Smooth muscle cell (in vitro differentiated cells): ENCODE measurements around the gene IL7R. TPM values are rescaled to one million over a fixed set of nuclear protein-coding genes. Genes with fewer than 3 reads are reported as not detected.

Source experiments
- DNase-seq: peaks from one replicate; lab custom pipeline; 2025; ENCODE audit not compliant: unreplicated experiment; lab: John Stamatoyannopoulos, UW
- H2AFZ ChIP-seq: fragments of 200-600 bp; sonication (generic); 2 replicates; pipeline ENCODE4 v1.6.0; 2016; ENCODE audit warnings: antibody characterized with exemption, low read depth, mild to moderate bottlenecking
- H3F3A ChIP-seq: fragments of 200-600 bp; sonication (generic); 2 replicates; pipeline ENCODE4 v1.6.0; 2017; ENCODE audit warnings: antibody characterized with exemption, low read depth
- H3K27ac ChIP-seq: fragments of 200-600 bp; sonication (generic); 2 replicates; pipeline ENCODE4 v1.5.1; 2016; ENCODE audit warnings: low read depth, mild to moderate bottlenecking
- H3K27me3 ChIP-seq: fragments of 200-600 bp; sonication (generic); 2 replicates; pipeline ENCODE4 v1.6.1; 2016; ENCODE audit warnings: low read depth, mild to moderate bottlenecking
- H3K36me3 ChIP-seq: fragments of 200-600 bp; sonication (generic); 2 replicates; pipeline ENCODE4 v1.5.1; 2016; ENCODE audit warnings: low read depth
- H3K4me1 ChIP-seq: fragments of 200-600 bp; sonication (generic); 2 replicates; pipeline ENCODE4 v1.5.1; 2016; ENCODE audit warnings: low read depth
- H3K4me2 ChIP-seq: fragments of 200-600 bp; sonication (generic); 2 replicates; pipeline ENCODE4 v1.6.0; 2016; ENCODE audit warnings: mild to moderate bottlenecking
- H3K4me3 ChIP-seq: fragments of 200-600 bp; sonication (generic); 2 replicates; pipeline ENCODE4 v1.5.1; 2016; ENCODE audit warnings: mild to moderate bottlenecking
- H3K79me2 ChIP-seq: fragments of 200-600 bp; sonication (generic); 2 replicates; pipeline ENCODE4 v1.6.0; 2016; ENCODE audit warnings: low read depth, mild to moderate bottlenecking
- H3K9ac ChIP-seq: fragments of 200-600 bp; sonication (generic); 2 replicates; pipeline ENCODE4 v1.6.0; 2016; ENCODE audit warnings: low read depth
- H3K9me3 ChIP-seq: fragments of 200-600 bp; sonication (generic); replicated peaks from 2 replicates; pipeline ENCODE4 v1.5.1; 2016; ENCODE audit warnings: low read depth
- H4K20me1 ChIP-seq: fragments of 200-600 bp; sonication (generic); 2 replicates; pipeline ENCODE4 v1.6.0; 2016; ENCODE audit warnings: low read depth
- WGBS: methylation state at CpG from one replicate; pipeline ENCODE4 v1.1.7; 2016; ENCODE audit warnings: low lambda C conversion rate; 5-methylcytosine and 5-hydroxymethylcytosine counted together
- polyA plus RNA-seq: library from polyadenylated mRNA; unstranded; fragments of >200 nt; fragmentation: Nextera tagmentation; extraction: Ambion mirVana; gene quantifications from 2 replicates; pipeline ENCODE4 v1.2.1, GENCODE V29; 2016
- total RNA-seq: library from RNA; depleted of rRNA; stranded (reverse); fragments of >200 nt; gene quantifications from 2 replicates; pipeline ENCODE4 v1.2.3, GENCODE V29; 2014
- TF ChIP-seq, protein P1 (sequence below): fragments of 200-600 bp; sonication (generic); IDR thresholded peaks from 2 replicates; pipeline ENCODE4 v1.5.1; 2017; ENCODE audit warnings: borderline replicate concordance, mild to moderate bottlenecking, antibody characterized with exemption; ENCODE audit not compliant: insufficient read depth, poor library complexity, severe bottlenecking

The IL7R gene
- total and polyA plus RNA-seq, 2 experiments from 2014 or later, result 4.4 to 15.9 TPM

DNA sequence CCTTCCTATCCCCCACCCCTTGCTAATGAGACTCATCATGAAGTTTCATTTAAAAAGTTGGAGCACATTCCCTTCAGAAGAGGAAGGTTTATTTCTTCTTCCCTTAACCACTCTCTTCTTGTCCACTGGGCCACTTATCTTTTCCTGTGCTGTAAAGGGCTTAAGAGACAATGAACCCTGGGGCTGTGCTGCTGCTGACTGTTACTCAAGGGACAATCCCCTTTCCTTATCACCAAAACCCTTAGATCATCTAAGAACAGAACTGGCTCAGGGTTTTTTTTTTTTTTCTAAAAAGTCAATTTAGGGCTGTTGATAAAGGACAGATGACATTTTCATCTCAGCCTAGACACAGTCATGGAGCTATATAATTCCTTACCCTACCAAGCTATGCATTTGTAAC is 52.1 kb downstream of the IL7R start:
- Histone ChIP-seq H3K4me3 (no peak overlapping the region), H3K4me2 (no peak overlapping the region), H3K4me1 (no peaks in the 10 kb centered on the region), H3K79me2 (no peaks in the 10 kb centered on the region), H3K27ac (no peak overlapping the region), H3K9me3 (no peaks in the 10 kb centered on the region), H3K27me3 (no peaks in the 10 kb centered on the region), H4K20me1 (no peaks in the 10 kb centered on the region), H3K36me3 (no peaks in the 10 kb centered on the region), H2AFZ (peak overlapping the region; percentile 34), H3F3A (no peaks in the 10 kb centered on the region), H3K9ac (no peak overlapping the region)
- TF ChIP-seq, protein P1, sequence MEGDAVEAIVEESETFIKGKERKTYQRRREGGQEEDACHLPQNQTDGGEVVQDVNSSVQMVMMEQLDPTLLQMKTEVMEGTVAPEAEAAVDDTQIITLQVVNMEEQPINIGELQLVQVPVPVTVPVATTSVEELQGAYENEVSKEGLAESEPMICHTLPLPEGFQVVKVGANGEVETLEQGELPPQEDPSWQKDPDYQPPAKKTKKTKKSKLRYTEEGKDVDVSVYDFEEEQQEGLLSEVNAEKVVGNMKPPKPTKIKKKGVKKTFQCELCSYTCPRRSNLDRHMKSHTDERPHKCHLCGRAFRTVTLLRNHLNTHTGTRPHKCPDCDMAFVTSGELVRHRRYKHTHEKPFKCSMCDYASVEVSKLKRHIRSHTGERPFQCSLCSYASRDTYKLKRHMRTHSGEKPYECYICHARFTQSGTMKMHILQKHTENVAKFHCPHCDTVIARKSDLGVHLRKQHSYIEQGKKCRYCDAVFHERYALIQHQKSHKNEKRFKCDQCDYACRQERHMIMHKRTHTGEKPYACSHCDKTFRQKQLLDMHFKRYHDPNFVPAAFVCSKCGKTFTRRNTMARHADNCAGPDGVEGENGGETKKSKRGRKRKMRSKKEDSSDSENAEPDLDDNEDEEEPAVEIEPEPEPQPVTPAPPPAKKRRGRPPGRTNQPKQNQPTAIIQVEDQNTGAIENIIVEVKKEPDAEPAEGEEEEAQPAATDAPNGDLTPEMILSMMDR, result no peak
- no peak for DNase-seq

DNA sequence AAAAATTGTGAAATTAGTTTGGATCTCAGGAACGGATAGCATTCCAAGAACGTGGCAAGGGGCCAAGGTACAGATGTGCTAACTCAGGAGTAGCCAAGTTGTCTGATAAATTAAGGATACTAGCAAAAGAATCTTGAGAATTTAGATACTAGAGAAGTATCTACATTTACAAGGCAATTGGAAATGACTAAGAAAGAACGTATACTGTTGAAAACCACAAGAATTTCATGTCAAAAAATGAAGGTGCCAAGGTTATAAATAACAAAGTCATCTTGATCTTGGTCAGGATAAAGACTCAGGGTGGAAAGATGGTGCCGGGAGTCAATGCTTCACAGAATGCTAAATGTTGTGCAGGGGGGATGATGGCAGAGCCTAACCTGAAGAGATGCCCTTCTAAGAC is 62.5 kb downstream of the IL7R start:
- Histone ChIP-seq H3K9me3 (no peaks in the 10 kb centered on the region), H3K4me2 (no peak overlapping the region), H3K36me3 (no peaks in the 10 kb centered on the region), H3K4me3 (no peak overlapping the region), H2AFZ (no peak overlapping the region), H3K79me2 (no peaks in the 10 kb centered on the region), H4K20me1 (no peaks in the 10 kb centered on the region), H3F3A (no peaks in the 10 kb centered on the region), H3K4me1 (no peaks in the 10 kb centered on the region), H3K27ac (no peak overlapping the region), H3K27me3 (no peaks in the 10 kb centered on the region), H3K9ac (no peak overlapping the region)
- WGBS, result 55% methylated on average over 4 of the region's 4 CpGs
- TF ChIP-seq, protein P1, result no peak
- DNase-seq, result no peak

DNA sequence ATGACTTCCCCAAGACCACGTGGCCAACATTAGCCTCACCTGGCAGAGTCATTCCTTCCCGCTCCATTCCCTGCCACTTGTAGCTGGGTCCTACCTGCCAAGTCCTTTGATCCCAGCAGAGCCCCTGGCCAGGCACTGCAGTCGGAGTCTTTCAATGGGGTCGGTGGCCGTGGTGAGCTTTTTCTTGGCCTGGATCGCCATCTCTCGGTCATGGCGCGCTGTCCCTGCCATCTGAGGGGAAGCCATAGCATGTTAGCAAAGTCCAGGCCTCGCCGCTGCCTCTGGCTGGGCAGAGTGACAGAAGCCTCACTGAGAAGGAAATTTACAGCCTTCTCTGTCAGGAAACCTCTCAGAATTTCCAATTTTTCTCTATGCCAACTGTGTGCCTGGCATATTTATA is 64.2 kb downstream of the IL7R start:
- H3K9me3 ChIP-seq, result no peaks in the 10 kb centered on the region
- DNase-seq, result no peak
- H3K27me3 ChIP-seq, result no peaks in the 10 kb centered on the region
- H3K79me2 ChIP-seq, result no peaks in the 10 kb centered on the region
- WGBS, result 71% methylated on average over 11 of the region's 11 CpGs
- H3F3A ChIP-seq, result no peaks in the 10 kb centered on the region
- no peaks in the 10 kb centered on the region for H3K4me1 ChIP-seq
- H3K9ac ChIP-seq, result no peak overlapping the region
- H3K36me3 ChIP-seq, result no peaks in the 10 kb centered on the region
- TF ChIP-seq, protein P1, result peak; percentile 32
- H3K4me2 ChIP-seq, result no peak overlapping the region
- no peak overlapping the region for H3K27ac ChIP-seq
- no peak overlapping the region for H3K4me3 ChIP-seq
- no peaks in the 10 kb centered on the region for H4K20me1 ChIP-seq
- H2AFZ ChIP-seq, result no peak overlapping the region

DNA sequence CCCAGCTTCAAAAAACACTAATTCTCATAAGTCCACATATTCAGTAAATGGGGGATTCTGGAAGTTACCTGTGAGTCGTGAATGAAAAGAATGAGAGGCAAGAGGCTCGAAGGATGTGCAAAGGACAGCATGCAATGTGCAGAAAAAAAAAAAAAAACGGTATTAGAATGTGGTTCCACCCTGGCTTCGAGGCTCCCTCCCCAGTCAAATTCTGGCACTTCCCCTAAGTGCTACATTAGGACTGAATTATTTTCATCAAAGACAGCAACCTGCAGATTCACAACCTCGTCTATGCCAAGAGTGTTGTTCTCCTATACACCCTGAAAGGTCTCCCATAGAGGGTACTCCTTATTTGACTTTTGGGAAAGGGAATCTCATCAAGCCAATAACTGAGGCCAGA is 65.2 kb downstream of the IL7R start:
- DNase-seq, result no peak
- H4K20me1 ChIP-seq, result no peaks in the 10 kb centered on the region
- no peaks in the 10 kb centered on the region for H3K9me3 ChIP-seq
- no peak overlapping the region for H2AFZ ChIP-seq
- H3K9ac ChIP-seq, result no peak overlapping the region
- H3K4me2 ChIP-seq, result no peak overlapping the region
- H3K4me3 ChIP-seq, result no peak overlapping the region
- H3K4me1 ChIP-seq, result no peaks in the 10 kb centered on the region
- no peaks in the 10 kb centered on the region for H3F3A ChIP-seq
- H3K36me3 ChIP-seq, result no peaks in the 10 kb centered on the region
- WGBS, result 90% methylated on average over 5 of the region's 5 CpGs
- peaks cover 4% of the 10 kb centered on the region for H3K27me3 ChIP-seq
- H3K79me2 ChIP-seq, result no peaks in the 10 kb centered on the region
- no peak overlapping the region for H3K27ac ChIP-seq
- TF ChIP-seq, protein P1, result no peak
